Panc1 (cell line): ENCODE measurements around the gene GGT6. TPM values are rescaled to one million over a fixed set of nuclear protein-coding genes. Genes with fewer than 3 reads are reported as not detected.

ENCODE experiments used
- ATAC-seq: fragments of 200-7000 bp; cut with Tn5 transposase; 2 replicates; pipeline ENCODE4 v1.9.1; 2020; ENCODE audit warnings: mild to moderate bottlenecking, moderate library complexity
- BruUV-seq: library from RNA; stranded (reverse); fragments of 400-500 nt; replicated peaks from 2 replicates; lab custom pipeline; 2021; lab: Mats Ljungman, UMichigan
- CTCF ChIA-PET: fragments of 300-600 bp; sonication (Branson Sonifier 250); formaldehyde crosslinking; loops from one replicate; lab custom pipeline; 2022; ENCODE audit warnings: antibody characterized with exemption; lab: Charles Lee
- POLR2A ChIA-PET: fragments of 300-600 bp; sonication (Branson Sonifier 250); formaldehyde crosslinking; loops from one replicate; lab custom pipeline; 2022; ENCODE audit warnings: antibody characterized with exemption; lab: Charles Lee
- DNase-seq: peaks from one replicate; pipeline ENCODE4 v3.0.0-alpha.2; 2010; ENCODE audit warnings: low read depth, low spot score
- H3K27ac ChIP-seq: 2 replicates; pipeline ENCODE4 v1.5.1; 2011; ENCODE audit warnings: mild to moderate bottlenecking, low read length, inconsistent platforms
- H3K27me3 ChIP-seq: fragments of 200-500 bp; sonication (Bioruptor generic); 2 replicates; pipeline ENCODE4 v1.6.0; 2014; ENCODE audit warnings: low read length, inconsistent platforms; ENCODE audit not compliant: control insufficient read depth, insufficient read depth
- H3K36me3 ChIP-seq: fragments of 200-500 bp; sonication (Bioruptor generic); 2 replicates; pipeline ENCODE4 v1.5.1; 2014; ENCODE audit warnings: inconsistent platforms, mild to moderate bottlenecking, low read length, moderate library complexity; ENCODE audit not compliant: control insufficient read depth, insufficient read depth
- H3K4me1 ChIP-seq: 2 replicates; pipeline ENCODE4 v1.5.1; 2011; ENCODE audit warnings: inconsistent platforms, mild to moderate bottlenecking, low read length, moderate library complexity; ENCODE audit not compliant: control insufficient read depth, insufficient read depth
- H3K4me3 ChIP-seq, 2 experiments: 2 replicates each; pipeline ENCODE4 v1.5.1; 2011 to 2012; ENCODE audit warnings: low read depth in 2 of 2, low read length in 2 of 2, mild to moderate bottlenecking in 2 of 2, inconsistent platforms in 1 of 2, moderate library complexity in 1 of 2
- H3K9me3 ChIP-seq: fragments of 200-500 bp; sonication (Bioruptor generic); 2 replicates; pipeline ENCODE4 v1.5.1; 2014; ENCODE audit warnings: low read depth, mild to moderate bottlenecking, inconsistent platforms, low read length, moderate library complexity; ENCODE audit not compliant: control insufficient read depth, insufficient read depth
- CTCF ChIP-seq: fragments of 450-650 bp; IDR thresholded peaks from 2 replicates; pipeline ENCODE4 v1.5.1; 2017; ENCODE audit warnings: mild to moderate bottlenecking
- POLR2AphosphoS5 ChIP-seq: IDR thresholded peaks from 2 replicates; pipeline ENCODE4 v1.6.1; 2012; ENCODE audit warnings: mild to moderate bottlenecking, low read depth, low read length, moderate library complexity
- REST ChIP-seq, 2 experiments: IDR thresholded peaks; 2 replicates each; pipeline ENCODE4 v1.6.1; 2011 to 2012; ENCODE audit warnings: low read depth in 2 of 2, control low read depth in 1 of 2, low read length in 1 of 2, mild to moderate bottlenecking in 1 of 2, moderate library complexity in 1 of 2; ENCODE audit not compliant: insufficient read depth in 1 of 2
- SIN3A ChIP-seq: IDR thresholded peaks from 2 replicates; pipeline ENCODE4 v1.6.1; 2012; ENCODE audit warnings: low read depth, mild to moderate bottlenecking, low read length, moderate library complexity, borderline replicate concordance; ENCODE audit not compliant: insufficient read depth
- TCF7L2 ChIP-seq: IDR thresholded peaks from 2 replicates; pipeline ENCODE4 v1.6.1; 2011; ENCODE audit warnings: mild to moderate bottlenecking, low read depth, low read length, inconsistent platforms
- in situ Hi-C: cut with HindIII; loops from 2 replicates; pipeline ENCODE4 v1.10.0; 2016; ENCODE audit warnings: low sequenced_read_pairs, low pct_unique_long_range_greater_than_20kb
- intact Hi-C: fragments of 100-400 bp; cut with micrococcal nuclease; formaldehyde crosslinking; loops from one replicate; pipeline ENCODE4 v1.10.0; 2022; ENCODE audit not compliant: unreplicated experiment
- total RNA-seq: library from RNA; stranded (reverse); gene quantifications from one replicate; pipeline ENCODE4 v1.2.1, GENCODE V29; 2021; ENCODE audit not compliant: unreplicated experiment

The GGT6 gene
- total RNA-seq, 1 experiment from 2014 or later = not detected

- Histone ChIP-seq H3K4me1 (0 out of 2 replicates have a peak, but pooled peaks cover 1% of the 10 kb centered on the region), H3K27me3 (no peaks in the 10 kb centered on the region), H3K27ac (no peak overlapping the region), H3K9me3 (no peaks in the 10 kb centered on the region), H3K36me3 (no peaks in the 10 kb centered on the region; the same call in 1 of the 2 replicates), H3K4me3 (no peak overlapping the region)
- DNase-seq (no peak), ATAC-seq (no peak)
- CTCF ChIA-PET = no interaction called here
- TF ChIP-seq REST (IDR thresholded peaks at IDR 0.05; ENCODE audit: insufficient read depth in 1 of 2, low read depth in 2 of 2, low read length in 1 of 2) = no peak
- no peak for TF ChIP-seq TCF7L2
- TF ChIP-seq CTCF = no peak
- TF ChIP-seq POLR2AphosphoS5 = no peak
- TF ChIP-seq SIN3A = no peak
- no TSS peak for BruUV-seq
- intact Hi-C loops (no loop called here), in situ Hi-C loops (no loop called here)
- POLR2A ChIA-PET = no interaction called here
Observed at GRCh38 chr17:4548061-4548461, 12.3 kb downstream of the GGT6 start.

- intact Hi-C loops (no loop called here), in situ Hi-C loops (no loop called here)
- no TSS peak for BruUV-seq
- Histone ChIP-seq H3K36me3 (no peaks in the 10 kb centered on the region), H3K4me1 (no peaks in the 10 kb centered on the region), H3K4me3 (no peak overlapping the region), H3K9me3 (no peaks in the 10 kb centered on the region), H3K27me3 (no peaks in the 10 kb centered on the region), H3K27ac (no peak overlapping the region)
- DNase-seq (no peak), ATAC-seq (no peak)
- POLR2A ChIA-PET = no interaction called here
- no peak for TF ChIP-seq CTCF
- TF ChIP-seq REST (IDR thresholded peaks at IDR 0.05; ENCODE audit: insufficient read depth in 1 of 2, low read depth in 2 of 2, low read length in 1 of 2) = no peak
- TF ChIP-seq SIN3A = no peak
- TF ChIP-seq POLR2AphosphoS5 = no peak
- no peak for TF ChIP-seq TCF7L2
- CTCF ChIA-PET = no interaction called here
Observed at GRCh38 chr17:4547118-4547906, 13.1 kb downstream of the GGT6 start.
